ENCODE results near the gene SMIM1. TPM values are rescaled to one million over a fixed set of nuclear protein-coding genes. Genes with fewer than 3 reads are reported as not detected.

SMIM1 gene
- total and polyA plus RNA-seq, 2 donors, result 7.7 TPM; not detected in 1

DNA sequence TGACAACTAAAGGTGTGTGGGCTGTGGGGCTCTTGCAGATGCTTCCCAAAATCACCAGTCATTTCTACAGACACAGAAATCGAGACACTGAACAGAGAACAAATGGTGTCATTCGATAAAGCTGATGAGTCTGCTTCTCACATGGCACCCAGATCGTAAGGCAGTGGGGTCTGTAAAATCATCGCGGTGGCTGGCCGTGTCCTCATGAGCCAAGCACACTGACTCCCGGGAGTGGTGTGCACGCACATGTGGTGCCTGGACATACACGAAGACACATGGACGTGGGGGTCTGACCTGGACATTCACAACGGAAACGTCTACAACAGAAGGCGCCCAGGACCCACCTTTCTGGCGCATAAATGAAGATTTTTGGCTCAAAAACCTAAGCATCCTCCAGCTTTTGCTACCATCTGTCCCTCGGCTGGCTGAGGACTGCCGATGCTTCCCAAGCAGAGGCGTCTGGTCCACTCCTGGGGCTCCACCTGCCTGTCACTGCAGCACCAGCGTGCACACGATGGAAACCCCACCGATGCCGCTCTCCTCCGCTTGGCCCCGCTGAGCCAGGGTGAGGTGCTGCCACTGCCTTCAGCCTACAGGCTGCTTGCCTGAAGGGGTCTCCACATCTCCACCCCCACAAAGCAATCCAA is 6.8 kb downstream of the SMIM1 start:
- Histone ChIP-seq H3K4me1 (ENCODE audit: insufficient read depth) (no peaks in the 10 kb centered on the region), H3K27ac (ENCODE audit: low read depth) (no peak overlapping the region), H3K4me3 (ENCODE audit: low read depth, low read length) (no peak overlapping the region), H3K36me3 (ENCODE audit: insufficient read depth) (peaks cover 5% of the 10 kb centered on the region)
- 89% methylated on average over 23 of the region's 23 CpGs for WGBS
- DNase-seq (ENCODE audit: extremely low spot score), result no peak

DNA sequence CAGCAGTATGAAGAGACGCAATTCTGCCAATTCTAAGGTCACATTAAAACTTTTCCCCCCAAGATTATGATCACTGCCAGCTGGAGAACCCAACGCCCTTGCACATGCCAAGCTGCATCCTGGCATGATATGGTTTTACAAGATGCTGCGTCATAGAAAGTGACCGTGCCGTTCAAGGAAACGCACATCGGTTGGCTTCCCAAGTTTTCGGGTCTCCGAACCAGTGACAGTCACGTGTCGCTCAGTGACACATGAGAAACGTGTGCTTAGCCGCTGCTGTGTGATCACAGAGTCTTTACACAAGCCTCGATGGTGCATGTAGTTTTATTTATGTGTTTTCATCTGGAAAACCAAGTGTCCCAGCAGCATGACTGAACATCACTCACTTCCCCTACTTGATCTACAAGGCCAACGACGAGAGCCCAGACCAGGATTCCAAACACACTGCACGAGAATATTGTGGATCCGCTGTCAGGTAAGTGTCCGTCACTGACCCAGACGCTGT is 7.4 kb downstream of the SMIM1 start:
- WGBS, result 92% methylated on average over 20 of the region's 20 CpGs
- no peak overlapping the region for H3K4me3 ChIP-seq (ENCODE audit: low read depth, low read length)
- no peak overlapping the region for H3K27ac ChIP-seq (ENCODE audit: low read depth)
- H3K4me1 ChIP-seq (ENCODE audit: insufficient read depth), result no peaks in the 10 kb centered on the region
- no peak for DNase-seq (ENCODE audit: extremely low spot score)
- peaks cover 7% of the 10 kb centered on the region for H3K36me3 ChIP-seq (ENCODE audit: insufficient read depth)

DNA sequence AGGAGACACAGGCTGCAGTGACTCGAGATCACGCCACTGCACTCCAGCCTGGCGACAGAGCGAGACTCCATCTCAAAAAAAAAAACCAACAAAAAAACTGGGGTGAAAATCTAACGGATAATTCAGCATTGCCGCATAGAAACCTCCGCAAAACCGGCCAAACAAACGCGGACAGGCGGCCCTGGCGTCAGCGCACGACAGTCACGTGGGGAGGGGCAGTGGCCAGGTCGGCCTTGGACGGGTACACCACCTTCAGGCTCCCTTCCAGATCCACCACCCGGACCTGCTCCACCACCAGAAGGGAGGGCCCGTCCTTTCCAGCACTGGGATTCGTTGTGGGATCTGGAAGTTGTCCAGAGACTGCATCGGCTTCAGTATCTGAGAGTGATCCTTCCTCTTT is 8.4 kb downstream of the SMIM1 start:
- Histone ChIP-seq H3K36me3 (ENCODE audit: insufficient read depth) (peaks cover 9% of the 10 kb centered on the region), H3K4me1 (ENCODE audit: insufficient read depth) (no peaks in the 10 kb centered on the region), H3K27ac (ENCODE audit: low read depth) (no peak overlapping the region), H3K4me3 (ENCODE audit: low read depth, low read length) (no peak overlapping the region)
- 89% methylated on average over 21 of the region's 21 CpGs for WGBS
- no peak for DNase-seq (ENCODE audit: extremely low spot score)

DNA sequence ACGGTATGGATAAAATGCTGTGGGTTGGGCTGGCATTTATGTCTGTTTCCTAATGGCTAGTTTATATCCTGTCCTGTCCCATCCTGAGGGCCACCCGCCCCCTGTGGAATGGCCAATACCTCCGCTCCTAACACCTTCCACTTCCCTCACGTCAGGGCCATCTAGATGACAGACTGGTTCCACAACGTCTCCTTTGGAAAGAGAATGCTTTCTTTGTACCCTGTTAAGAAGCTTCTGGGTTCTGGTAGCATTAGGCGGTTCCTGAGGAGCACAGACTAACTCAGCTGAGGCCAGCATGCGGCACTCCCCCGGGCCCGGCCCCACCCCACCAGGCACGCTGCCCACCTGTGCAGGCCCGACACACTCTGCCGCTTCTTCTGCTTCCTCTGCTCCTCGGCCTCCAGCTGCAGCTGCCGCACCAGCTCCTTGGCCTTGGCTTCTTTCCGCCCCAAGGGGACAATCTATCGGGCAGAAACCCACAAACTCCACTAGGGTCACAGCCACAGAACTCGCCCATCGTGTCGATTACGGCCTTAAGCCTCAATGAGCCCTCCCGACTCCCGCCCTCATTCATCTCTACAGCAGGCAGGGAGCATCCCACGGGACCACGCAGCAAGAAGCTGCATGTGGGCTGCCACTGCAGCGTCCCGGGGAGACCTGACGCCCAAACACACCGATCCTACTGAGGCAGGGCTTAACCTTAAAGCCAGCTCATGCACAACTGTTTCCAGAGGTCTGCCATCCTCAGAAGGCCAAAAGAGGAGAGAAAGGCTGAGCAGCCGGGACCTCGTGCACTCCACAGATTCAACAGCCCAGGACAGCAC is 11.3 kb downstream of the SMIM1 start:
- DNase-seq (ENCODE audit: extremely low spot score), result no peak
- H3K4me1 ChIP-seq (ENCODE audit: insufficient read depth), result no peaks in the 10 kb centered on the region
- no peak overlapping the region for H3K27ac ChIP-seq (ENCODE audit: low read depth)
- 93% methylated on average over 30 of the region's 30 CpGs for WGBS
- H3K36me3 ChIP-seq (ENCODE audit: insufficient read depth), result peaks cover 9% of the 10 kb centered on the region
- no peak overlapping the region for H3K4me3 ChIP-seq (ENCODE audit: low read depth, low read length)

DNA sequence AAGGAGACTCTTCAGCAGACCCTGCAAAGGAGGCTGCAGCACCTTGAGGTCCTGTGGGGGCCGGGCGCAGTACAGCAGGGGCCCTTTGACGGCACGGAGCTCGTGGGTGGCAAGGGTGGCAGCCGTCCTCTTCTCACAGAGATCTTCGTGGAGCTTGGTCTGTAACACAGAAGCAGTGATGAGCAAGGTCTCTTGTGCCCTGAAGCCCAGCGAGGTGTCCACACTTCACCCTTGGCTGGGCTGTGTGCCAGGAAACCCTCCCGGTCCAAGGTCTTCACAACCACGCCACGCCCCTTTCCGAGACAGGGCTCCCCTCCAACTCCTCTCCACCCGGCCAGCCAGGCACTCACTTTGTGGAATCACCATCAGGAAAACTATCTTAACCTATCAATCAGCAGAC is 12.5 kb downstream of the SMIM1 start:
- H3K4me3 ChIP-seq (ENCODE audit: low read depth, low read length), result no peak overlapping the region
- H3K36me3 ChIP-seq (ENCODE audit: insufficient read depth), result peaks cover 9% of the 10 kb centered on the region
- 72% methylated on average over 13 of the region's 13 CpGs for WGBS
- H3K4me1 ChIP-seq (ENCODE audit: insufficient read depth), result no peaks in the 10 kb centered on the region
- no peak for DNase-seq (ENCODE audit: extremely low spot score)
- H3K27ac ChIP-seq (ENCODE audit: low read depth), result no peak overlapping the region

DNA sequence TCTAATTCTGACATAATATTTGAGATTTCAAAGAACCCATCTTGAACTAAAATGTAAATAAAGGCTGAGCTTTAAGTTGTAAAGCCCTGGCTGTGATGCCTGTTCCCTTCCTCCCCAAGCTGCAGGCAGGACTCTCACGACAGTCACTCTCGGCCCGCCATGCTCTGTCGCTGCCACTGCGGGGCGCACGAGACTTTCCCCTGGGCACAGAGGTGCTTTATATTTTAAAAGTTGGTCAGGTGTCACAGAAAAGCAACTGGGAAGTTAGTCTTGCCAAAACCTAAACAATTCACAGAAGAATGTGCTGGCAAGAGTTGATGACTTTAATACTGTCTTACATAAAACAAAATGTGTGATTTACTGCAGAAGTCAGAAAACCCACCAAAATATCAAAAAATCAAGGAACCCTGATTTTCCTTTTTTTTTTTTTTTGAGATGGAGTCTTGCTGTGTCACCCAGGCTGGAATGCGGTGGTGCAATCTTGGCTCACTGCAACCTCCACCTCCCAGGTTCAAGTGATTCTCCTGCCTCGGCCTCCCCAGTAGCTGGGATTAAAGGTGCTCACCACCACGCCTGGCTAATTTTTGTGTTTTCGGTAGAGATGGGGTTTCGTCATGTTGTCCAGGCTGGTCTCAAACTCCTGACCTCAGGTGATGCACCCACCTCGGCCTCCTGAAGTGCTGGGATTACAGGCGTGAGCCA is 13.1 kb downstream of the SMIM1 start:
- DNase-seq (ENCODE audit: extremely low spot score), result no peak
- no peaks in the 10 kb centered on the region for H3K4me1 ChIP-seq (ENCODE audit: insufficient read depth)
- H3K36me3 ChIP-seq (ENCODE audit: insufficient read depth), result peaks cover 9% of the 10 kb centered on the region
- H3K4me3 ChIP-seq (ENCODE audit: low read depth, low read length), result no peak overlapping the region
- 78% methylated on average over 14 of the region's 14 CpGs for WGBS
- H3K27ac ChIP-seq (ENCODE audit: low read depth), result no peak overlapping the region

DNA sequence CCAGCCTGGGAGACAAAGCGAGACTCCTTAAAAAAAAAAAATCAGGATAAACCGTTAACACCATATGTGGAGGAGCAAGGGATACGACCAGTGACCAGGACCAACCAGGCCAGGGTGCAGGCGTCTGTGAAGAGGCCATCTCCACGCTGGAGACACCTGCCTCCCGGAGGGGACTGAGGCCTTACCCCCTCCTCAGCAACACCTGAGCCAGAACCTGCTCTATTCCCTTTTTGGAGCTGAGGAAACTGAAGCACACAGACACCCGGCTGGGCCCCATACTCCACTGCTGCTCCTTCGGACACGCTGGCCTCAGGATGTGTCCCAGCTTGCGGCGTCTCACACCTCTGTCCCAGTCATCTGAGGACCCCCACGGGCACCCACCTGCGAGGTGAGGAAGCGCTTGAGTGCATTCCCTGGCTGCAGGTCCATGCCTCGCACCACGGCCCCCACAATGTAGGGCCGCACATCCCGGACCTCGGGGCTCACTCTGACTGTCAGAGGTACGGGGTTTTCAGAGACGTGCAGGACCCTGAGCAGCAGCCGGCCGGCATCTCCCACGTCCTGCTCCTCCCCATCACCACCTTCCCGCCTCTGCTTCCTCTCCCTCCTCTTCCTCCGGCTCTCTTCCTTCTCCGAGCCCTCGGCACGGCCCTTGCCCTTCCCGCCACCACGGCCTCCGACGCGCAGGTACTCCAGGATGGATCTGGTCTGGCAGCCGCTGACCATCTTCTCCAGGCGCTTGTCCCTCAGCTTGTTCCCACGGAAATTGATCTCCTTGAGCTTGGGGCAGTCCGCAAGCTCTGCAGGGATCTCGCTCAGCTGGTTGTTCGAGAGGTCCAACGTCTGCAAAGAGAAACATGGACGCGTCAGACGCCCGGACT is 14.2 kb downstream of the SMIM1 start:
- Histone ChIP-seq H3K36me3 (ENCODE audit: insufficient read depth) (peaks cover 7% of the 10 kb centered on the region), H3K4me1 (ENCODE audit: insufficient read depth) (no peaks in the 10 kb centered on the region)
- 93% methylated on average over 45 of the region's 45 CpGs for WGBS

DNA sequence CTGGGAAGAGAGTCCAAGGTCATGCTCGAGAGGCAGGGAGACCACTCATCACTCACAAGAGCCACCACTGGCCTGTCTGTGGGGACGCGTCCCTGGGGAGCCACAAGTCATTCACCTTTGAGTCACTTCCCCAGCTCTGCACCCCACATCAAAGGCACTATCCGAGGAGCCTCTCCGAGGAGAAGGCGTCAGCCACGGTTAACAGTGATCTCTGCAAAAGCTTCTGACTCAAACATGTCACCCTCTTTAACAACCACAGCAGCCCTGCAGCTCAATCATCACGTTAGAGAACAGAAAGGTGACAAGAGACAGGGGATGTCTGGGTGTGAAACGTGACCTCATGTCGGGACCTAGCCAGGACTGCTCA is 14.8 kb downstream of the SMIM1 start:
- WGBS, result 86% methylated on average over 10 of the region's 10 CpGs
- peaks cover 7% of the 10 kb centered on the region for H3K36me3 ChIP-seq (ENCODE audit: insufficient read depth)

More for the DNA sequence above, 14.2 kb downstream of the SMIM1 start:
- Histone ChIP-seq H3K27ac (ENCODE audit: low read depth) (no peak overlapping the region), H3K4me3 (ENCODE audit: low read depth, low read length) (no peak overlapping the region)
- no peak for DNase-seq (ENCODE audit: extremely low spot score)

DNA sequence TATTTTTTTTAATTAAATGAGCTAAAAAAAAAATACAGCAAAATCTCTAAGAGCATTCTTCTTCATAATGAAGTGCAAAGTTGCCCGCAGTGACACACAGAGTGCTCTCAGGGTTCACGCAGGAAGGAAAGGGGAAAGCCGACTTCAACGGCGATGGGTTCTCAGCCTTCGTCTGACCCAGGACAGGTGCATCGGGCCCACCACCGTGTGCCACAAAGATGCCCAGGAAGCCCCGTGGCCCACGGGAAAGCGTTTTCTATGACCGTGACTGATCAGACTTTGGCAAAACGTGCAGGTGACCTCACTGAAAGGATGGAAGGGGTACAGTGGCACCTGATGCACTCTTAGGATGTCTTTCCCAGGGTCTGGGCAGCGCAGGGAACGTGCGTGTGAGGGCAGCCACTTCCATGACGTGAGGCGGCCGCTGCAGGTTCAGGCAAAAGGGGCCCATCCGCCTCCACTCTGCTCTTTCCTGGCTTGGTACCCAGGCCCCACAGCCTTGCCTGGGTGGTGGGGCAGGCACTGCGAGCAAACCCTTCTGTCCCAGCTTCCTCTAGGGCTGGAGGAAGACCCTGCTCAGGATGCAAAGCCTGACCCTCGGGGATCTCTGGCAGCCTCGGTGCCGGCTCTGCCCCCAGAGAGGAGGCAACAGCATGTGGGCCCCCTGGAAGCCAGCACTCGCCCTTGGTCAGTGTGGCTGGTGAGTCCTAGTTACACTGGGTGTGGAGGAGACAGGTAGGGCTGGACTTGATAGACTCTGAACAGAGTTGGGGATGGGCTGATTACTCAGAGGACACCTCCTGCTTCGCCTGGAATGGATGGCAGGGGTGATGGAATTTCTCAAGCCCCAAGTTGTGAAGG is 15.4 kb downstream of the SMIM1 start:
- Histone ChIP-seq H3K4me1 (ENCODE audit: insufficient read depth) (no peaks in the 10 kb centered on the region), H3K27ac (ENCODE audit: low read depth) (no peak overlapping the region), H3K36me3 (ENCODE audit: insufficient read depth) (peaks cover 7% of the 10 kb centered on the region), H3K4me3 (ENCODE audit: low read depth, low read length) (no peak overlapping the region)
- 92% methylated on average over 26 of the region's 26 CpGs for WGBS
- DNase-seq (ENCODE audit: extremely low spot score), result no peak

More for the DNA sequence above, 14.8 kb downstream of the SMIM1 start:
- H3K4me1 ChIP-seq (ENCODE audit: insufficient read depth), result no peaks in the 10 kb centered on the region
- H3K27ac ChIP-seq (ENCODE audit: low read depth), result no peak overlapping the region
- H3K4me3 ChIP-seq (ENCODE audit: low read depth, low read length), result no peak overlapping the region
- no peak for DNase-seq (ENCODE audit: extremely low spot score)

DNA sequence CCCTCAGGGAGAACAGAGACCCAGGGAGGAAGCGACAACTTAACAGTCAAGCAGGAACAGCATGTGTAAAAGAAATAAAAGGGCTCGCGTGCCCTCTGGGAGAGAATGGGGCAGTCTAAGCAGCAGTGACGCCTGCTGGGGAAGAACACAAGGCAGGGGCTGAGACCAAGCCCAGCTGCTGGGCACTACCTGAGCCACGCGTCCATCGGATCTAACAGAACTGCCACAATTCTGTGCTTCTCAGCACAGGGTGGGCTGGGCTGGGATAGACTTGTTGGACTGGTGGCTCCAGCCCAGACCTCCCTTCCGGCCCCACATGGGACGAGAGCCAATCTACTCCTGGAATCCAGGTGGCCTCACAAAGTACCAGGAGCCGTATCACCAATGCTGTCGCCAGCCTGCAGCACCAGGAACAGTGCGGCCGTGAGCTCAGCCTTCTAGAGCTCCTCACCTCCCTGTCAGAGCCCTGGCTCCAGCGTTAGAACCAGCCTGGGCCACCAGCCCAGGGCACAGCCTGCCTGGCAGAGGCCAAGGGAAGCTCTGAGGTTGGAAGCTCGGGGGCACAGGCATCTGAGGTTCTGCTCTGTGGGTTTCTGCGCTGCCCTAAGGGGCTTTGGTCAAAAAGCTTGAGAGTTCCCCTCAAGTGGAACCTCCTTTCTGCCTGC is 16.3 kb downstream of the SMIM1 start:
- peaks cover 6% of the 10 kb centered on the region for H3K36me3 ChIP-seq (ENCODE audit: insufficient read depth)
- WGBS, result 86% methylated on average over 16 of the region's 16 CpGs
- H3K4me3 ChIP-seq (ENCODE audit: low read depth, low read length), result no peak overlapping the region
- no peak overlapping the region for H3K27ac ChIP-seq (ENCODE audit: low read depth)
- no peak for DNase-seq (ENCODE audit: extremely low spot score)
- no peaks in the 10 kb centered on the region for H3K4me1 ChIP-seq (ENCODE audit: insufficient read depth)

DNA sequence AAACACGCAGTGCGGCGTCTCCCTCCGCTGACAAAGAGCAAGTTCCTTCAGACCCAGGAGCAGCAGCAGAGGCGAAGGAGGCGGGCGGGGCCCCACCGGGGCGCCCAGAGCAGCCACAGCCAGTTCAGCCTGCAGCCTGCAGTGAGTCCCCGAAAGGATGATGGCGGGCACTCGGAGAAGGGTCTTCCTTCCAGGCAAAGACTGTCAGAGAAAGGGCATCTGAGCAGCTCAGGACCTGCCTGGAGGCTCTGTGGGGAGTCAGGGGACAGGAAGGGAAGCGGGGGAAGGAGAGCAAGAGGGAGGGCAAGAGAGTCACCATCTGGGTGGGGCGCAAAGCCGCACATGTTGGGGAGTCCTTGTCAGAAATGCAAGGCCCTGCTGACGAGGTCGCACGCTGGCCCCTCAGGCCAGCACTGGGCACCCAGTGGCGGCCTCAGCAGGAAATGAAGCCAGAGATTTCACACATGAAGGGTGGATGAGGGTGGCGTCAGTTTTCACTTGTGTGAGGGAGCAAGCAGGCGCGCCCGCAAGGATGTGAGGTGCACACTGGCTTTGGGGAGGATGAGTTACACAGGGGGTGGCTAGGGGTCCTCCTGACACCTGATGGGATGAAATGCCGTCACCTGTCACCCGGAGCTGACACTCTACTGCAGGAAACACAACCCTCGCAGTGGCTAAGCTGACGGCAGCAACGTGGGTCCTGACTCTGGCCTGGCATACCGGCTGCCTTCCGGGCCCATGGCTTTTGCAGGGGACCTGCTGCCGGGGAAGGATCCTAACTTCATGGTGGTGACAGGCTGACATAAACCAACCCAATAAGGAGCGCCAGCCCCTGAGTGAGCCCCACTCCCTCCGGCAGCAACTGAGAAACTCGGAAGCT is 17.1 kb downstream of the SMIM1 start:
- Histone ChIP-seq H3K27ac (ENCODE audit: low read depth) (no peak overlapping the region), H3K36me3 (ENCODE audit: insufficient read depth) (peaks cover 4% of the 10 kb centered on the region), H3K4me3 (ENCODE audit: low read depth, low read length) (no peak overlapping the region), H3K4me1 (ENCODE audit: insufficient read depth) (no peaks in the 10 kb centered on the region)
- DNase-seq (ENCODE audit: extremely low spot score), result no peak
- 81% methylated on average over 34 of the region's 34 CpGs for WGBS

Data from urinary bladder (tissue), 4 donors.